Measurements from ENCODE around the gene C16orf86. TPM values are rescaled to one million over a fixed set of nuclear protein-coding genes. Genes with fewer than 3 reads are reported as not detected.

The C16orf86 gene
- total and polyA plus RNA-seq, 2 of the 8 experiments (the other 6 are each of a cell fraction or from before 2014, with no cell fraction given) = 1.4 to 2.3 TPM

DNA sequence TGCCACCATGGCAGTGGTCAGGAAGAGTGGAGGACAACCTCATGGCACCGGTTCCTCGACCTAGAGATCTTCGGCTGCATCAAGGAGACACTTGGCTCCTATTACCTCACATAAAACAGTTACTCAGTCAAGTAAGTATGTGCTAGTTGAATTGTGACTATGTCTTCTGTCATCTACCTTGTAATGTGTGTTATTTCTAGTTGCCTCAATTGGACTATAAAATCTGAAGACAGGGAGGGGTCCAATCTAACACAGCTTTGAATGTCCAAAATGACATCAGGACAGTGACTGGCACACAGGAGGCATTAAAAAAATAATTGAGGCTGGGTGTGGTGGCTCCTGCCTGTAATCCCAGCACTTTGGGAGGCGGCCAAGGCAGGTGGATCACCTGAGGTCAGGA, 17.2 kb downstream of the C16orf86 start:
- Histone ChIP-seq H3K4ac (replicated peaks; ENCODE audit: insufficient read length, low read depth, low read length) (no peak overlapping the region), H3K79me1 (ENCODE audit: low read depth, low read length) (no peaks in the 10 kb centered on the region), H2BK12ac (ENCODE audit: low read depth, low read length) (no peak overlapping the region), H4K8ac (ENCODE audit: extremely low read depth, insufficient read depth, low read length) (no peak overlapping the region), H3K4me1 (replicated peaks in 1 of 4; ENCODE audit: control insufficient read depth in 3 of 4, insufficient read depth in 4 of 4, low read length in 3 of 4) (no peaks in the 10 kb centered on the region), H3K9me3 (ENCODE audit: insufficient read depth in 2 of 2, low read depth in 1 of 2, low read length in 1 of 2) (no peaks in the 10 kb centered on the region), H2AFZ (ENCODE audit: low read length) (no peak overlapping the region), H3K4me3 (ENCODE audit: extremely low read depth in 1 of 4, insufficient read depth in 2 of 4, low read depth in 3 of 4, low read length in 4 of 4) (no peak overlapping the region), H3K9ac (replicated peaks in 1 of 4; ENCODE audit: extremely low read depth in 1 of 4, low read depth in 3 of 4, low read length in 3 of 4) (no peak overlapping the region), H4K5ac (ENCODE audit: insufficient read length, low read depth, low read length) (no peak overlapping the region), H3K4me2 (ENCODE audit: insufficient read depth in 1 of 2, low read depth in 2 of 2, low read length in 2 of 2) (no peak overlapping the region), H3K18ac (ENCODE audit: extremely low read depth, low read length) (no peak overlapping the region), H3K27ac (ENCODE audit: low read depth, low read length) (no peak overlapping the region), H3K23me2 (ENCODE audit: low read depth, low read length) (no peaks in the 10 kb centered on the region), H4K91ac (replicated peaks; ENCODE audit: insufficient read length, low read length) (no peak overlapping the region), H3K36me3 (ENCODE audit: control insufficient read depth in 2 of 4, insufficient read depth in 4 of 4, low read length in 3 of 4) (peaks cover 3 to 16% (median 10%) of the 10 kb centered on the region in 4 experiments; a peak in 6 of 8 replicates), H2BK5ac (ENCODE audit: low read depth, low read length) (no peak overlapping the region), H2BK120ac (replicated peaks; ENCODE audit: low read depth, low read length) (no peak overlapping the region), H2AK5ac (ENCODE audit: low read depth, low read length) (no peak overlapping the region), H3K27me3 (replicated peaks in 1 of 4; ENCODE audit: control insufficient read depth in 3 of 4, extremely low read depth in 1 of 4, insufficient read depth in 3 of 4, low read length in 3 of 4) (no peaks in the 10 kb centered on the region), H3K56ac (replicated peaks; ENCODE audit: insufficient read length, low read depth, low read length) (no peak overlapping the region), H2BK20ac (ENCODE audit: low read length) (no peak overlapping the region), H3K23ac (ENCODE audit: insufficient read length) (no peak overlapping the region), H4K20me1 (replicated peaks in 1 of 2; ENCODE audit: control insufficient read depth in 1 of 2, insufficient read depth in 2 of 2, low read length in 2 of 2) (peaks cover 1 to 3% of the 10 kb centered on the region in 2 experiments), H3K14ac (ENCODE audit: insufficient read length) (no peak overlapping the region), H2BK15ac (ENCODE audit: low read length) (no peak overlapping the region), H3K79me2 (ENCODE audit: control insufficient read depth in 1 of 2, insufficient read depth in 2 of 2, low read length in 2 of 2) (peaks cover 0 to 3% of the 10 kb centered on the region in 2 experiments; a peak in 1 of 4 replicates)
- DNase-seq (ENCODE audit: low read depth in 1 of 2, low spot score in 2 of 2) (no peak), FAIRE-seq (no peak)
- 98% methylated on average over 4 of the region's 4 CpGs; no CpG with 5 or more reads in 1 of the 2 experiments for WGBS, 2 experiments (ENCODE audit: extremely low coverage in 1 of 2, insufficient coverage in 1 of 2, insufficient read length in 1 of 2, insufficient replicate concordance in 2 of 2, low coverage in 1 of 2, low lambda C conversion rate in 2 of 2, missing lambda C conversion rate in 1 of 2)
- TF ChIP-seq POLR2A (IDR thresholded peaks at IDR 0.05; ENCODE audit: control extremely low read depth in 1 of 2, low read depth in 2 of 2, low read length in 2 of 2) = no peak
- TF ChIP-seq, protein P1, sequence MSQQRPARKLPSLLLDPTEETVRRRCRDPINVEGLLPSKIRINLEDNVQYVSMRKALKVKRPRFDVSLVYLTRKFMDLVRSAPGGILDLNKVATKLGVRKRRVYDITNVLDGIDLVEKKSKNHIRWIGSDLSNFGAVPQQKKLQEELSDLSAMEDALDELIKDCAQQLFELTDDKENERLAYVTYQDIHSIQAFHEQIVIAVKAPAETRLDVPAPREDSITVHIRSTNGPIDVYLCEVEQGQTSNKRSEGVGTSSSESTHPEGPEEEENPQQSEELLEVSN (IDR thresholded peaks at IDR 0.05) = no peak
- no peak for TF ChIP-seq RNF2 (IDR thresholded peaks at IDR 0.05; ENCODE audit: borderline replicate concordance, low read depth, low read length, missing control alignments, poor library complexity, severe bottlenecking)
- CTCF ChIA-PET (ENCODE audit: partially characterized antibody) = interaction anchor here (1.3 to 7.2 kb wide), 3 partner anchors 11 to 245 kb away, joined by 4 to 45 read pairs (median 9); no protein-coding TSS in a partner anchor
- POLR2A ChIA-PET (ENCODE audit: partially characterized antibody) = no interaction called here

Data from H1 (cell line).